ENCODE data around the gene BEST1. TPM values are rescaled to one million over a fixed set of nuclear protein-coding genes. Genes with fewer than 3 reads are reported as not detected.

BEST1 gene
- total and polyA plus RNA-seq, 2 of the 13 experiments (the other 11 are each of a cell fraction or from before 2014, with no cell fraction given), result 0.09 to 0.65 TPM

DNA sequence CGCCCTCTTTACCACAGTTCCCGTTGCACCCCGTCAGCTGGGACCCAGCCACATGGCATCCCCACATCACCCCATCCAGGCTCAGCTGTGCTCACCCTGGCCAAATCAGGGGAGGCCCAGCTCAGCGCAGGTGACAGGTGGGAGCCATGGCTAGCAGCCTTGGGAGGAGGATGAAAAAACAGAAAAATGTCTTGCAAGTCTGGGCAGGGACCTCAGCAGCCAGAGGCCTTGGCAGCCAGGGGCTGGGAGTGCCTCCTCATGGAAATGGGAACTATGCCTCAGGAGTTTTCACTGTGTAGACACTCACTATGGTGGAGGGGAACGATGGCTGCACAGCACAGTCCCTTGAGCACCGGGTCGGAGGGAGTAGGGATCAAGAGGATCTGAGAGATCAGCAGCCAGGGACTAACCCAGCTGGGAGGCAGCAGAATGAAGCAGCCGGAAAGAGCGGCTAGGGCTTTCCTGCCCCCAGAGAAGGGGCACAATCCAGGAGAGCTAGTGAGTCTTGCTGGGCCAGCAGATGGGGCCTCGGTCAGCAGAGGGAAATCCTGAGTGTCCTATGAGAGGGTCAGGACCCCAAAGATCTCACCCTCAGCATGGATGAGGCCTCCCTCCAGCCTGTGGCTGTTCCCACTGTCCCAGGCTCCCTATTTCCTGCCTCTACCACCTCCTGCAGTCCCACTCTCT lies 23.5 kb downstream of the BEST1 start (continued):
- TF ChIP-seq GMEB1 (CRISPR knock-in tag; IDR thresholded peaks at IDR 0.05; ENCODE audit: borderline replicate concordance) (peak; percentile 26; the same call in 1 of the 2 replicates), KMT2A (CRISPR knock-in tag; IDR thresholded peaks at IDR 0.05) (no peak; the same call in 1 of the 2 replicates), ZBTB4 (CRISPR knock-in tag; IDR thresholded peaks at IDR 0.05; ENCODE audit: borderline replicate concordance) (no peak), DR1 (CRISPR knock-in tag; IDR thresholded peaks at IDR 0.05) (no peak), PAF1 (CRISPR knock-in tag; IDR thresholded peaks at IDR 0.05) (no peak; the same call in 1 of the 2 replicates), CBX1 (IDR thresholded peaks at IDR 0.05; ENCODE audit: low read depth) (peak; percentile 13), DMAP1 (CRISPR knock-in tag; IDR thresholded peaks at IDR 0.05) (no peak; the same call in 1 of the 2 replicates), ZBTB20 (CRISPR knock-in tag; IDR thresholded peaks at IDR 0.05; ENCODE audit: borderline replicate concordance, low read depth) (0 out of 2 replicates have a peak, but pooled peaks have one; percentile 23), ZNF180 (CRISPR knock-in tag; IDR thresholded peaks at IDR 0.05; ENCODE audit: borderline replicate concordance, low read depth) (no peak), PRDM15 (CRISPR knock-in tag; IDR thresholded peaks at IDR 0.05) (no peak), ZNF33B (CRISPR knock-in tag; IDR thresholded peaks at IDR 0.05) (peak; percentile 73; the same call in 1 of the 2 replicates), ZNF274 (CRISPR knock-in tag; IDR thresholded peaks at IDR 0.05) (peak; percentile 75; the same call in 1 of the 2 replicates), ZNF616 (CRISPR knock-in tag; IDR thresholded peaks at IDR 0.05; ENCODE audit: low read depth) (0 out of 2 replicates have a peak, but pooled peaks have one; percentile 4), ZNF720 (CRISPR knock-in tag; IDR thresholded peaks at IDR 0.05) (no peak)
- TF ChIP-seq, protein P1, sequence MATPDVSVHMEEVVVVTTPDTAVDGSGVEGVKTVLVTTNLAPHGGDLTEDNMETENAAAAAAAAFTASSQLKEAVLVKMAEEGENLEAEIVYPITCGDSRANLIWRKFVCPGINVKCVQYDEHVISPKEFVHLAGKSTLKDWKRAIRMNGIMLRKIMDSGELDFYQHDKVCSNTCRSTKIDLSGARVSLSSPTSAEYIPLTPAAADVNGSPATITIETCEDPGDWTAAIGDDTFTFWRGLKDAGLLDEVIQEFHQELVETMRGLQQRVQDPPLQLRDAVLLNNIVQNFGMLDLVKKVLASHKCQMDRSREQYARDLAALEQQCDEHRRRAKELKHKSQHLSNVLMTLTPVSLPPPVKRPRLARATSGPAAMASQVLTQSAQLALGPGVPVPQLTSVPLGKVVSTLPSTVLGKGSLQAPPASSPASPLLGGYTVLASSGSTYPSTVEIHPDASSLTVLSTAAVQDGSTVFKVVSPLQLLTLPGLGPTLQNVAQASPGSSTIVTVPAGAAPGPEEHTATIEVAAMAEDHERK (CRISPR knock-in tag; IDR thresholded peaks at IDR 0.05; ENCODE audit: low read depth), result no peak
- TF ChIP-seq, protein P2, sequence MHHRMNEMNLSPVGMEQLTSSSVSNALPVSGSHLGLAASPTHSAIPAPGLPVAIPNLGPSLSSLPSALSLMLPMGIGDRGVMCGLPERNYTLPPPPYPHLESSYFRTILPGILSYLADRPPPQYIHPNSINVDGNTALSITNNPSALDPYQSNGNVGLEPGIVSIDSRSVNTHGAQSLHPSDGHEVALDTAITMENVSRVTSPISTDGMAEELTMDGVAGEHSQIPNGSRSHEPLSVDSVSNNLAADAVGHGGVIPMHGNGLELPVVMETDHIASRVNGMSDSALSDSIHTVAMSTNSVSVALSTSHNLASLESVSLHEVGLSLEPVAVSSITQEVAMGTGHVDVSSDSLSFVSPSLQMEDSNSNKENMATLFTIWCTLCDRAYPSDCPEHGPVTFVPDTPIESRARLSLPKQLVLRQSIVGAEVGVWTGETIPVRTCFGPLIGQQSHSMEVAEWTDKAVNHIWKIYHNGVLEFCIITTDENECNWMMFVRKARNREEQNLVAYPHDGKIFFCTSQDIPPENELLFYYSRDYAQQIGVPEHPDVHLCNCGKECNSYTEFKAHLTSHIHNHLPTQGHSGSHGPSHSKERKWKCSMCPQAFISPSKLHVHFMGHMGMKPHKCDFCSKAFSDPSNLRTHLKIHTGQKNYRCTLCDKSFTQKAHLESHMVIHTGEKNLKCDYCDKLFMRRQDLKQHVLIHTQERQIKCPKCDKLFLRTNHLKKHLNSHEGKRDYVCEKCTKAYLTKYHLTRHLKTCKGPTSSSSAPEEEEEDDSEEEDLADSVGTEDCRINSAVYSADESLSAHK (CRISPR knock-in tag; IDR thresholded peaks at IDR 0.05; ENCODE audit: borderline replicate concordance), result no peak
